ENCODE data around the gene FAM168B.

DNA sequence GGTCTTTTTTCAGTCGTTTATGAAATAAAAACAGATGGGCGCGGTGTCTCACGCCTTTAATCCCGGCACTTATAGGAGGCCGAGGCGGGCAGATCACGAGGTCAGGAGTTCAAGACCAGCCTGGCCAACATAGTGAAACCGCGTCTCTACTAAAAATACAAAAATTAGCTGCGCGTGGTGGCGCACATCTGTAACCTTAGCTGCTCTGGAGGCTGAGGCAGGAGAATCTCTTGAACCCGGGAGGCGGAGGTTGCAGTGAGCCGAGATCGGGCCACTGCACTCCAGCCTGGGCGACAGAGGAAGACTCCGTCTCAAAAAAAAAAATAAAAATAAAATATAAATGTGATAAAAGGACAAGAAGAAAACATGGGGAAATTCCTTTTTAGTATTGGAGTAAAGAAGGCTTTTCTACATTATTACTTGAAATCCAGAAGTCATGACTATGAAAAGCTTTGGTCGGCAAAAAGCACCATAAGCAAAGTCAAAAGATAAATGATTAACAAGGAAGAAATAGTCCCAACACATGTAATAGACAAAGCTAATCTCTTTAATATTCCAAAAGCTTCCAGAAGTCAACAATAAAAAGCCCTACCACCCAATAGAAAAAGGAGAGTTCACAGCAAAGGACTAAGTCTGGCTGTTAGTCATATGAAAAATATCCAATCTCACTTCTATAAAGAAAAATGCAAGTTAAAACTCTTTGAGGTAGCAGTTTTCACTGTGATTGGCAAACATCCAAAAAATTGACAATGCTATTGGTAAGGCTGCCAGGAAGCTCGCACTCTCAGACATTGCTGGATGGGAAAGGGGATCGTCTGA, 1.4 kb upstream of the FAM168B start:
- TF ChIP-seq, protein P1, sequence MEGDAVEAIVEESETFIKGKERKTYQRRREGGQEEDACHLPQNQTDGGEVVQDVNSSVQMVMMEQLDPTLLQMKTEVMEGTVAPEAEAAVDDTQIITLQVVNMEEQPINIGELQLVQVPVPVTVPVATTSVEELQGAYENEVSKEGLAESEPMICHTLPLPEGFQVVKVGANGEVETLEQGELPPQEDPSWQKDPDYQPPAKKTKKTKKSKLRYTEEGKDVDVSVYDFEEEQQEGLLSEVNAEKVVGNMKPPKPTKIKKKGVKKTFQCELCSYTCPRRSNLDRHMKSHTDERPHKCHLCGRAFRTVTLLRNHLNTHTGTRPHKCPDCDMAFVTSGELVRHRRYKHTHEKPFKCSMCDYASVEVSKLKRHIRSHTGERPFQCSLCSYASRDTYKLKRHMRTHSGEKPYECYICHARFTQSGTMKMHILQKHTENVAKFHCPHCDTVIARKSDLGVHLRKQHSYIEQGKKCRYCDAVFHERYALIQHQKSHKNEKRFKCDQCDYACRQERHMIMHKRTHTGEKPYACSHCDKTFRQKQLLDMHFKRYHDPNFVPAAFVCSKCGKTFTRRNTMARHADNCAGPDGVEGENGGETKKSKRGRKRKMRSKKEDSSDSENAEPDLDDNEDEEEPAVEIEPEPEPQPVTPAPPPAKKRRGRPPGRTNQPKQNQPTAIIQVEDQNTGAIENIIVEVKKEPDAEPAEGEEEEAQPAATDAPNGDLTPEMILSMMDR (IDR thresholded peaks at IDR 0.05), result no peak
- TF ChIP-seq POLR2A (IDR thresholded peaks at IDR 0.05), result no peak
